HG03432 (cell line): ENCODE results near the gene SLC9A9.

Source experiments
- ATAC-seq: cut with Tn5 transposase; IDR thresholded peaks from one replicate; pipeline ENCODE4 v1.9.1; 2021; ENCODE audit warnings: mild to moderate bottlenecking, moderate library complexity; ENCODE audit not compliant: unreplicated experiment

The SLC9A9 gene

DNA sequence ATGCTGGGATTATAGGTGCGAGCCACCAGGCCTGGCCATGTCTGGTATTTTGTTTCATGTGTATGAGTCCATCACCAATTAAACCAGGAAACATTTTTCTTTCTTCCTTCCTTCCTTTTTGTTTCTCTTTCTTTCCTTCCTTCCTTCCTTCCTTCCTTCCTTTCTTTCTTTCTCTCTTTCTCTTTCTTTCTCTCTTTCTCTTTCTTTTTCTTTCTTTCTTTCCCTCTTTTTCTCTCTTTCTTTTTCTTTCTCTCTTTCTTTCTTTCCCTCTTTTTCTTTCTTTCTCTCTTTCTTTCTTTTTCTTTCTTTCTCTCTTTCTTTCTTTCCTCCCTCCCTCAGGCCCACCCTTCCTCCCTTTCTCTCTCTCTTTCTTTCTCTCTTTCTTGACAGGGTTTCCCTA, 83.4 kb downstream of the SLC9A9 start:
- ATAC-seq, result no peak

DNA sequence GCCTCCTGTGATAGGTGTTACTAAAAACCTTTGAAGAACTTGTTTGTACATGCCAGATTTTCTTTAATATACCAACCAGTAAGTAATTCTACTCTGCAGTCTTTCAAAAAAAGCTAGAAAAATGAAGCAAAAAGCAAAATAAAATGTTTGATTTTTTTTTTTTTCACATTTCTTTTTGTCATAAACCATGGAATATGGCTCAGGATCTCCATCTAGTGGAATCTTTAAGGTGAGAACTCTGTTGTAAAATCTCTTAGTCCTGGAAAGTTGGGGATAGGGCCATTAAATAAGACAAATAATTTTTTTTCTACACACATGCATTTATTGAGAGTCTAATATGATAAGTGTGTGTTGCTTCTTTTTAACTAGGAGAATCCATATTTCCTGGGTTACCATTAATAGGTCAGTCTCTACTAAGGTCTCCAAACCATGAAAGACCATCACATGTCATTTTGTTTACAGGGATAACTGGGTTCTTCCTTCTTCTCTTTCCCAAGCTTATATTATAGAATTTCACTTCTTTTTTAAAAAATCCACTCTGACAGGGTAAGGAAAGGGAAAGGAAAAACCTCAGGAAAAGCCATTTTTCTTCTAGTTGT, 84.6 kb downstream of the SLC9A9 start:
- no peak for ATAC-seq

DNA sequence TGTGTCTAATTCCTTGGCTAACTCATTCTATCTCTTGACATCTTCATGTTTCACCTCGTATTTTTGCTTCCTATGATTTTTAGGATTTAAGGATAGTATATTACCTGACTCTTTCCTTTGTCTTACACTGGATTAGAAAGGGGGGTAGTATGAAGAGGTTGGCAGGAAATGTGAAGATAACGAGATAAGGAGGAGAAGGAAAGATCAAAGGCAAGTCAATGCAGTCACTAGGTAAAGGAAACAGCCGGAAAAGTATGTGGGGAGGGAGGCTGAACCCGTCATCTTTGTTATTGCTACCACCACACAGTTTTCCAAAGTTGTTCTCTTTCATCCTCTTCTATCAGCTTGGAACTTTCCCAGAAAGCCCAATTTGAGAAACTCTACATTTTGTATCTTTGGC, 90.6 kb downstream of the SLC9A9 start:
- no peak for ATAC-seq

DNA sequence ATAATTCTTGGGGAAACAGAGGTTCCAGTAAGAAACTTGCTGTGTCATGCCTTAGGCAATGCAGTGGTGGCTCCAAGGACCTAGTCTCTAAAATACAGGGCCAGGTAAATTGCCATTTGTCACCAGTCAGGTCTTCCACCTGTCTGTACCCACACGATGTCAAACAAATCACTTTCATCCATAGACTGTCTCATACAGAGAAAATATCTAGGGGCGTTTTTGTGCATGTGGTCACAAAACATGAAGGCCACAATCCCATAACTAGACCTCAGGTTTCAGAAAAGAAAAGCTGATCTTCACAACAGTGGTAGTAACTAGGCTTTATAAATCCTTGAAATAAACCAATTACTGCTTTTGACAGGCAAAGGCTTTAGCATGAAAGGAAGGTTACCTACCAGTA, 92.3 kb downstream of the SLC9A9 start:
- ATAC-seq, result no peak

DNA sequence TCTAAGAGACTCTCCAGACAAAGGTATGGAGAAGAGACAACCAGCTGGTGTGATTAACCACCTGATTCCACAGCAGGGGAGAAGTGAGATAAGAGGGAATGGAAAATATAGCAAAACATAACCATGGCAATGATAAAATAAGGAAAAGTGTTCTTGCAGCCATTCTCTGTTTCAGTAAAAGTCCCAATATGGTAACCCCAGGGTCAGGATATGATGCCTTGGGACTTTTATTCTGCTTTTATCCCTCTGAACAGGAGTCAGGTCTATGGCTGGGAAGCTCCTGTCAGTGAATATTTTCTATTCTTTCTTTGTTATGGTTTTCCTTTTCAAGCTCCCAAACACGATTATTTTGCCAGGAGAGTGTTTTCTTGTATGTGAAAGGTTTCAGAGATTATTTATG, 94.2 kb downstream of the SLC9A9 start:
- no peak for ATAC-seq

DNA sequence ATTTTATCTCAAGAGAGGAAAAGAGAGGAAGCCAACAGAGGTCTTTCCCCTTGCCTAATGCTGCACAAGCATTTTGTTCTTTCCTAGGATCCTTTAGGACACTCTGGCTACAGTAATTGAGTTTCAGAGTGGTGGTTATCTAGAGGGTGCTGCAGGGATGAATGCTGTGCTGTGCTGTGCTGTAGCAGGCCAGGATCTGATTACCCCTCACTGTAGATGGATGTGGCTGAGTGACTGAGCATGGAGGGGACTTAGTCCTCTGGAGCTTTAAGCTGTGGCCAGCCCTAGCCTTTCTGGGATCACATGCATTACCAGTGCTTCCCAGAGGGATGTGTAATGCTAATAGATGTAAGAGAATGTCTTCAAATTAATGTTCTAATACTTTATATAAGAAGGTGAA, 94.8 kb downstream of the SLC9A9 start:
- no peak for ATAC-seq

DNA sequence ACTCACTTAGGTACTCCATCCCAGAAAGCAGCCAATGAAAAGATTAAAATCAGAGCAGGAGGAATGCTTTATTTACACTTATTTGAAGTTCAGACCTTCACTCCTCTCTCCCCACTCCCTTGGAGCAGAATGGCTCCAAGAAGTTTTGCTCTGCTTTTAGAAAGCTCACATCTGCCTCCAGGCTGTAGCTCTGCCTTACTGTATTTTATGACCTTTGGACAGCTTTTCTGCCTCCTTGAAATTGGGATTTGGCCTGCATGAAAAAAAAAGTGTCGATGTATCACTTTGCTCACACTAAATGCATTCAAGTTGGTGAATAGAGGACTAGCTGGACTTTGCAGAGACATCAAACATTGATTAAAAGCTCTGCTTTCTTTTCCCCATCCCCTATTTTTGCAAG, 95.3 kb downstream of the SLC9A9 start:
- no peak for ATAC-seq

DNA sequence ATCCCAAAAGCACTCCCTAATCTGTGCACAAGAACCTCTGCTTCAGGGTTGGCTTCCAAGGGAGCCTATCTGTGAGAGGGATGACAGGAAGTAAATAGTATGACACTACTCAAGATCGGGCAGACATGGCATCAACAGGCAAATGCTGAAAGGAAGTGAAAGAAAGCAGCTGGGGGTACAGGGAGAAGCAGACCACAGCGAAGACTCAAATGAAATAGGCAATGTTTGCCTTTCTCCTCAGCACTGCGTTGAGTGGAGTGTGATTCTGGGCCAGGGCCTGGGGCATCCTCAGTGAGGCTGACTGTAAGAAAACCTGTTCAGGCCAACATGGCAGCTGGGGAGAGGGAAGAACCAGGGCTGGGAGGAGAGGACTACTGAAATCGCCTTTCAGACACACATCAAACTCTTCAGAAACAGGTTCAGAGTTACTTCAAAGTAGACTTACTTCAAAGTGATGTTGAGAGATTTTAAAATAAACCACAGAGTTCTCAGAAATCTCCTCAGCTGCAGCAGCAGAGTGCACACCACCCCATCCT, 96.6 kb downstream of the SLC9A9 start:
- ATAC-seq, result peak; percentile 87

DNA sequence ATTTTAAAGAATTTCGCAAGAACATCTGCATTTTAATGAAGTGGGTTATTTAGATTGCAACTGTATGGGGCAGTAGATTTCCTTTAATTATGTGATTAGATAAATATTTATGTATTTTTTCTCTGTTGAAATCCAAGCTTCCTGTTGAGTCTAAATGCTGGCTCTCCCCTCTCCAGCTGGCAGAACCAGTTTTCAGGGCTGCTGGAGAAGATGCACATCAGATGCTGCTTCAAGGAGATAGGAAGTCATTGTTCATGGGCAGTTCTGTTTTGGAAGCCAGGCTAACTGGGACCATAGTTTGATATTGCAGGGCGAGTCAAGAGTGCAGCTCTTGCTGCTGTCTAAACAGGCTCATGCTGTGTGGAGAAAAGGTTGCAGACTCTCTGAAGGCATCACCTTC, 97.4 kb downstream of the SLC9A9 start:
- no peak for ATAC-seq

DNA sequence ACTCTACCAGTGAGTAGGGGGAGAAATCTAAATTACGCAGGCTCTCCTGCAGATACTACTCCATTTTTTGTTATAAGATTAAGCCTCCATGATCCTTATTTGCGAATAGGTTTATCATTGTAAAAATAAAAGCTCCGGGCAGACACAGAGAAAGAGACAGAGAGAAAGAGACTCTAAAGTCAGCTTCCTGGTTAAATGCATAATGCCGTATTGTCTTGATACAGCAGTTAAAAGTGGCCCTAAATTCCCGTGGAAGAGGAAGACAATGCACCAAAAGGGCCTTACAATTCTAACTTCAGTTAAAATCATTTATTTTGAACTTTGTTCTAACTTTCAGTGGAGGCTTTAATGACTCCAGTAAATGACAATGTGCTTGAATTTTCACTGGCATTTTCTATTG, 98.3 kb downstream of the SLC9A9 start:
- no peak for ATAC-seq

DNA sequence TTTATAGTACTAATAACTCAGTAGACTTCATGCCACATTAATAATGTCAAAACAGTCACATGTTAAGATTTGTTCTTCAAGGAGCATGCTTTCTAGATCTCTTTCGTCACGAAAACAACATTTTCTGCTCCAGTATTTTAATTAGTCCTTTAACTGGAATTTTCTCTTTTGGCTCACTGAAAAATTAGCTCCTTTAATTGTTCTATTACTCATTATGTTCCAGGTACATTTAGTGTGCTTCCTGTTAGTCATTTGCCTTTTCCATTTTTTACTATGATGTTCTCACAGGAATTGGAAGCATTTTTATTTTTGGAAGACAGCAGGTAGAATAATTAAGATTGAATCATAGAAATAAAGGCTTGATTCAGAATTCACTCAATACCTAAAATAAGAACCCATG, 111.2 kb downstream of the SLC9A9 start:
- no peak for ATAC-seq

DNA sequence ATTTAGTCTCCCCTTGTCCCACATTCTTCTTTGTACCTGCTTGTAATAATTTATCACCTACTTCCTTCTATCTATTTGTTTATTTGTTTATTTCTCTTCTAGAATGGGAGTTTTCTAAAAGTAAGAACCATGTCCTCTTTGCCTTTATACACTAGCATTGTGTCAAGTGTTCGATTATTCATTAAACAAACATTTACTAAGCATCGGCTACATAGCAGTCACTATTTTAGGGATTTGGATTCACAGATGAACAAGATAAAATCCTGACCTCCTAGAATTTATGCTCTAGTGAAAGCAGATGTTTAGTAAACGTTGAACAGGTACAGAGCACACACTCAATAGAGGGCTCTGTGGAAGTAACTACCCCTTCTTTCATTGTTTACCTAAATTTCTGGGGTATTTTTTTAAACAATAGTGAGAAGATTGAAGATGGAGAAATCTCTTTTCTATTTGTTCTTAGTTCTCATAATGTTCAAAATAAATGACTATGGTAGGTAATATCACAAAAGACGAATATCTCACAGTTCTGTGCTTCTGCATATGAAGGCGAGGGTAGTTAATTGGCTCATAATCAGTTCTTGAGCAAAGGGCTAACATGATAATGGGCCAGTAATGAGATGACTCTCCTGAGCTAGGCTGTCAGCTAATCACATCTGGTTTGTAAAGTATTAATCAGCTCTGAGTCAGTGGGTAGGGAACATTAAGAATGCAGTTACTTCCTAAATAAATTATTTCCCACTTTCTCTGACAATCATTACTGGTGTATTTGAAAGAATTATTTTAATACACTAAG, 111.9 kb downstream of the SLC9A9 start:
- no peak for ATAC-seq

DNA sequence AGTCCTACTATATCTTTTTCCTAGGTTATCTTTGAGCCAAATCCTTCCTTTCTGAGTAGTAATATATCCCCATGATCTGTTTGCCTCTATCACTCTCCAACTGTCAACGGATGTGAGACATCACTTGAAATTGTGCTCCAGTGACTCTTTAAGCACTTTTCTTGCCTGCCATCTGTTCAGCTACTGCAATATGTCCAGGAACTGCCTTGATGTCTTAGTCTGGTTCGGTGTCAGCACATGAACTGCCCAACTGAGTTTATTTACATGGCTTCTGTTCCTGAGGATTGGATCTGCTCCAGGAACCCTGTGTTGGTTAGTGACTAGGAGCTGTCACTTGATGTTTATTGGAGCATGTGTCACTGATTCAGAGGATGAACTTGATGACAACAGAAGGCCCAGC, 116.5 kb downstream of the SLC9A9 start:
- ATAC-seq, result no peak

DNA sequence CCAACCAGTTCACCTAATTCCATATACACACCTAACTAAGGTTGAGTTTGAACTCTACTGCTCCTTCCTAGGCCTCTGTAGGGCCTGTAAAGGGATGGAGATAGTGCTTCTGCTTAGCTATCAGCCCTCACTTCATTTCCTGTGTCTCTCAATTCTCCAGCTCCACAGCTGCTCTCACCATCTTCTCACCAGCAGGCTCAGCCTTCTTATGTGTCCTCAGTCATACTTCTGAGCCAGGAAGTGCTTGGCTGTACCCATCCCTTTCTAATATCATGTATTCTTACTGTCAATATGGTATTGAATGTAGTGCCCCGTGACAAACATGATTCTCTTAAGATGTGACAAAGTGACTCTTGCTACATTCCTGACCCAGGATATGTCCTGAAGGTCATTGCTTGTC, 116.9 kb downstream of the SLC9A9 start:
- ATAC-seq, result no peak

DNA sequence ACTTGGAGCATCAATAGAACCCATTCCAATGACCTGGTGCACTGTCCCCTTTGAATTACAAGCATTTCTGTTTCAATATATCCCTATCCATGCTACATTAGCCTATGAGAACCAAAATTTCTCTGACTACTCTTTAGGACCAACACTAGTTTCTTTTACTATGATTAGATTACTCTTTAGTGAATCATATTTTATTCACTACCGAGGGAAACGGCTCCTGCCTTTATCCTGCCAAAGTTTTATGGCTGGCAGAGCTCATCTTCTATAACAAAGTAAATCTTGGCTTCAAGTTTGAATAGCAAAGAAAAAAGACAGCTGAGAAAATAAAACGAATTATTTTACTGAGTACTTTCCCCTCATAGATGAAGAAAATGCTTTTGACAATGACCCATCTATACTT, 120.9 kb downstream of the SLC9A9 start:
- ATAC-seq, result no peak

DNA sequence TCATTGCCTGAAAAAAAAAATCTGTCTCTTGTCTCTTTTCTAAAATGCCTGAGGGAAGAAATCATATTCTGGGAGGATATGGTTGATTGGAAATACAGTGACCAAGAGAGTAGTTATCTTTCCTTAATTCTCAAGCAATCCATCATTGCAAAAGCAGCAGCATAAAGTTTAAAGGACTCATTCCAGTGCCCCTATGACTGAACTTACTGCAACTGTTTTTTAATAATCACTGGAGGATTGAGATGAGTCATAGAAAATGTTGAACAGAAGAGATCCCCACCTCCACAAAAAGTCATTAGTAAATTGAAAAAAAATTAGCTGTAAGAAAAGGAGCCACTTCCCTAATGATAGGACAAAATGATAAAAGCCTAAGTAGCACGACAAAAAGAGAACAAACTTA, 121.5 kb downstream of the SLC9A9 start:
- no peak for ATAC-seq

DNA sequence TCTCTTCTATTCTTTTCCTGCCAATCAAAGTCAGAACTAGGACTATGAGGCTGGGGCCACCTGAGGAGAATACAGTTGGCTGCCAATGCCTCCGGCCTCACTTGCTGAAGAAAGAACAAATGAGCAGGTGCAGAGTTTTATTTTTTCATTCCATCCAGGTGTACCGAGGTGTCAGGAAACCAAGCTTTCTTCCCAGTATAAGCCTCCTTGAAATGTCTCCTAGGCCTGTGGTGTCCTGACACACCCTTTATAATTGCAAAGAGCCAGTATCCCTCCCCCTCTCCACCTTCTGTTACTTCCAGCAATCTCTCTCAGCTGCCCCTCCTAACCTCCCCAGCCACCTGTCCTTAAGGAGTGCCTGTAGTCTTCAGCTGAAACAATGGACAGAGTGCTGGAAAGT, 127.9 kb downstream of the SLC9A9 start:
- ATAC-seq, result no peak

DNA sequence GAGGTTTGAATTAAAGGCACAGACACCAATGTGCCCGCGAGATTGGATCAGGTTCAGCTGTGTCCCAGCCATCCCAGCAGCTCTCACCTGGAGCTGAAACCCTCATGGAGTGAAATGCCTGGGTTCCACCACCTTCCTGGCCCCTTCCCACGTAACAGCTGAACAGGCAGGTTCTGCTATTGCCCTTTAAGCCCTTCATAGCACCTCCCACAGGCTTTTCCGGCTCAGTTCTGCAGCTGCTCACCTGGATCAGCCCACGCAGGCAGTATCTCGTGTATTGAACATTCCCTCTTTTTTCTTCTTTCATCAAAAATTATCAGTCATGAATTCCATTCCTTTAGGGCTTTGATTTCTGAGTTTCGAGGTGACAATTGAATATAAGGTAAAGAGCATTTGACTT, 129.8 kb downstream of the SLC9A9 start:
- no peak for ATAC-seq

DNA sequence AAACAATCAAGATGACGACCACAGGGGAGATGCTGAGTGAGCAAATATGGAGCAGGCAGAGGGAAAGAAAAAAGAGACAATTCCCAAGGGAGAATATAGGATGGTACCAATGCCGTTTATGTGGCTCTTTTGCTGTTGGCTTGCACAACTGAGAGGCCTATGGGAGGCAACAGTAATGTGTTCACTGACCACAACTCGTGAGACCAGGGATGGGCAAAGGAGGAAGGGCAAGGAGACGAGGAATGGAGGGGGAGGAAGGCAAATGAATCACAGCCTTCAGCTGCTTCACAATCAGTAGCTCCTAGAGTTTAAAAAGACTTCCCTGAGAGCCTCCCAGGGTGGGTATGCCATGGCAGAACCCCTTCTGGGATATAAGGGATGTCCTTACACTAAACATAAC, 131.5 kb downstream of the SLC9A9 start:
- ATAC-seq, result no peak

DNA sequence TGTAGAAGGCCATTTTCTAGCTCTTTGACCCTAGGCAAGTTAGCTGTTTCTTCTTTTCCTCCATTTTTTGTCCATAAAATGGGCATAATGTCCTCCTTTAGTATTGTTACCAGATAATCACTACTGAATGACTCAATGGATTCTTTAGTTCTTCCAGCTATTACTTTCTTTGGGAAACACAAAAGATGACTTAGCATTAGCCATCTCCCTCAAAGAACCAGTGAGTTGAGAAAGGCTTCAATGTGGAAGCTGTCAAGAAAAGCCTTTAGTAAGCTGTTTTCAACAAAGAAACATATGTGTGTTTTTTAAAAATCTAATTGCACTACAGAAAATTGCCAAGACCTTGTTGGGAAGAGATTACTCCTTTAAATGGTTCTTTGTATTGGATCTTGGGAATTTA, 135.7 kb downstream of the SLC9A9 start:
- no peak for ATAC-seq

DNA sequence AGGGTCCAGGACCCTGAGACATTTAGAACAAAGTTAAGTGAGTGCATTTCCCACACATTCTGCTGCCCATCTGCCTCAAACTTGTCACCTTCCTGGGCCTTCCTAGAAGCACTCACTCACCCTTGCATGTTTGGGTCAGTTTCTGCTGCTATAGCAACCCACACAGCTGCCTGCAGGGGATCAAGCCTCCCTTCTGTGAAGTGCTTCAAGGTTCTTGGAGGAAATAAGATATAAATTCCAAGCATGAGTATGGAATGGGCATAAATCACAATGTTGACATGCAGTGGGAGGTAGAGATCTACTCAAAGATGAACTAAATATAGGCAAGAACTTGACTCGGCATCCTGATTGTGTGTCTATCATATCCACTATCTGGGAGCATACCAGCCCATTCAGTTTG, 140.4 kb downstream of the SLC9A9 start:
- ATAC-seq, result no peak

DNA sequence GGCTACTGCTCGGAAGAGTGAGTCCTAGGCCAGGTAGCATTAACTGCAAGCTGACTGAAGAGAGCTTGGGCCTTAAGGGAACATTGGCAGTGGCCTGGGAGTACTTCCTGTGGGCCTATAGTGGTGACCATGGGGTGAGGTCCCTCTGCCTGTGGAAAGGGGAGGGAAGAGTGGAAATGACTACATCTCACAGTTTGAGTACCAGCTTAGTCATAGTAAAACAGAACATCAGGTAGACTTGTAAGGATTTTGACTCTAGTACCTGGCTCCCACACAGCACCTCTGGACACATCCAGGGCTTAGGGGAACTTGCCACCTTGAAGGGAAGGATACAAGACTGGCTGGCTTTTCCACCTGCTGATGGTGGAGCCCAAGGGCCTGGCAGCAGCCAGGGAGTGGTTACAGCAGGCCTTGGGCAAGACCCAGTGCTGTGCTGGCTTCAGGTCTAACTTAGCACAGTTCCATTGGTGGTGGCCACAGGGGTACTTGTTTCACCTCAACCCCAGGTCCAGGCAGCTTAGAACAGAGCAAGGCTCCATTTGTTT, 147.8 kb downstream of the SLC9A9 start:
- no peak for ATAC-seq
